Pancreas (tissue), 10 donors: ENCODE data around the gene MFSD6. TPM values are rescaled to one million over a fixed set of nuclear protein-coding genes. Genes with fewer than 3 reads are reported as not detected.

Source experiments
- ATAC-seq, 4 donors: fragments of 200-7000 bp; cut with Tn5 transposase; one replicate each; pipeline versions ENCODE4 v1.8.0 to v1.9.1; 2020; ENCODE audit warnings: mild to moderate bottlenecking in 4 of 4, moderate library complexity in 4 of 4
- DNase-seq, 6 donors: peaks; one replicate each; pipeline ENCODE4 v3.0.0-alpha.2; 2020
- FAIRE-seq: peaks from 2 replicates; lab custom pipeline; 2012; peaks lifted over from hg19 to GRCh38; lab: Jason Lieb, UNC
- H3K27ac ChIP-seq, 4 donors: fragments of 200-600 bp; sonication (generic); 1 replicate in 3 of 4; 2 replicates in 1 of 4; pipeline versions ENCODE4 v1.5.0 to v1.8.0; 2020
- H3K27me3 ChIP-seq, 4 donors: fragments of 200-600 bp; one replicate each; pipeline ENCODE4 v1.8.0; 2021
- H3K36me3 ChIP-seq, 3 donors: fragments of 200-600 bp; sonication (generic) in 1 of 3; one replicate each; pipeline versions ENCODE4 v1.5.0 to v1.8.0; 2020 to 2021
- H3K4me1 ChIP-seq, 3 donors: fragments of 200-600 bp; one replicate each; pipeline ENCODE4 v1.8.0; 2021
- H3K4me3 ChIP-seq, 4 donors: fragments of 200-600 bp; sonication (generic) in 2 of 4; one replicate each; pipeline versions ENCODE4 v1.5.0 to v1.8.0; 2020 to 2021
- H3K9me3 ChIP-seq, 4 donors: fragments of 200-600 bp; one replicate each; pipeline ENCODE4 v1.8.0; 2021
- CTCF ChIP-seq, 4 donors: fragments of 200-600 bp; sonication (generic) in 3 of 4; IDR thresholded peaks; one replicate each; pipeline versions ENCODE4 v1.5.0 to v1.8.0; 2021; ENCODE audit warnings: antibody characterized with exemption in 4 of 4
- WGBS, 2 donors: extraction: QIAGEN DNeasy Blood & Tissue Kit; methylation state at CpG; one replicate each; pipeline ENCODE4 v1.1.7; 2013; 5-methylcytosine and 5-hydroxymethylcytosine counted together
- intact Hi-C, 3 donors: fragments of 100-400 bp; cut with DNase I; formaldehyde crosslinking; loops; one replicate each; pipeline versions ENCODE4 v1.11.1 to v1.14.2; 2022
- polyA plus RNA-seq, 2 donors: library from polyadenylated mRNA; stranded (reverse); fragments of 200-250 nt; gene quantifications; one replicate each; pipeline ENCODE4 v1.2.3, GENCODE V29; 2013
- total RNA-seq, 6 donors: library from RNA; stranded (reverse); fragmentation: NEBNext Ultra II Directional in 4 of 6; extraction: Animal tissue kit (Norgen Biotek cat#: 25700) in 4 of 6; gene quantifications; one replicate each; pipeline versions ENCODE4 v1.2.1 to v1.2.4, GENCODE V29; 2021 to 2023
- donor health status: healthy with polysubstance abuse.
- donor health status: DM: no; HTN: no; CAD: no; lungs with moderate emphysema.
- donor health status: DM: no; HTN: no; CAD: no.
- donor health status: control.
- donor health status: control.
- donor health status: Bipolar disorder and iron deficiency.
- donor health status: DM: yes; HTN: yes; CAD: no.
- donor health status: DM: no; HTN: no; CAD: no.
- donor health status: DM: no; HTN: no; CAD: no.
- donor health status: DM: yes; HTN: yes; CAD: no.

MFSD6 gene
- total and polyA plus RNA-seq, 8 donors, result 5.3 to 22.9 (median 15.4) TPM

GRCh38 chr2:190446750-190447516 is 38.8 kb downstream of the MFSD6 start:
- intact Hi-C loops, result no loop called here
- ATAC-seq (peak in 1 of 4 donors; percentile 30), DNase-seq (no peak), FAIRE-seq (no peak)
- Histone ChIP-seq H3K4me1 (peaks cover 5 to 18% (median 12%) of the 10 kb centered on the region in 3 donors), H3K9me3 (no peaks in the 10 kb centered on the region), H3K4me3 (no peak overlapping the region), H3K27me3 (no peaks in the 10 kb centered on the region), H3K27ac (no peak overlapping the region), H3K36me3 (no peaks in the 10 kb centered on the region)
- no peak for TF ChIP-seq CTCF (IDR thresholded peaks at IDR 0.05)
- WGBS, 2 donors, result 92 to 96% methylated on average over 3 of the region's 3 CpGs

DNA sequence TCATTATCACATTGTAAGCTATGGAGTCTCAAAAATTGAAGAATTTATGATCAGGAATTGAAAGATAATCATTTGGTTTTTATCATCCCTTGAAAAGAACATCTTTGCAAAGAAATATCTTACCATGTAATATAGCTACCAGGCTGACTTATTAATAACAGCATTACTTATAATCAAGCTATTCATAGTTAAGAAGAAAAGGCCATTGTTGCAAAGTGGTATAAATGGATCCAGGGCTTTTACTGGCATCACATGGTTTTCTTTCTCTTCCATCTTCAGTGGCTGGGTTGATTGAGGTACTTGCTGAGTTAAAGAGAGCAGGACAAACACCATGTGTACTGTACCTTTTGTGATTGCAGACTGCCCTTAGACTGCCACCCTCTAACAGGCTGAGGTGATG is 39.6 kb downstream of the MFSD6 start:
- Histone ChIP-seq H3K4me3 (no peak overlapping the region), H3K36me3 (no peaks in the 10 kb centered on the region), H3K27ac (no peak overlapping the region), H3K27me3 (no peaks in the 10 kb centered on the region), H3K9me3 (no peaks in the 10 kb centered on the region), H3K4me1 (peaks cover 5 to 17% (median 12%) of the 10 kb centered on the region in 3 donors)
- no peak for DNase-seq
- FAIRE-seq, result no peak
- ATAC-seq, result no peak
- no peak for TF ChIP-seq CTCF (IDR thresholded peaks at IDR 0.05)
- intact Hi-C loops, result no loop called here

- no peak for ATAC-seq
These were observed 41.8 kb downstream of the MFSD6 start for GRCh38 chr2:190449925-190450324.

DNA sequence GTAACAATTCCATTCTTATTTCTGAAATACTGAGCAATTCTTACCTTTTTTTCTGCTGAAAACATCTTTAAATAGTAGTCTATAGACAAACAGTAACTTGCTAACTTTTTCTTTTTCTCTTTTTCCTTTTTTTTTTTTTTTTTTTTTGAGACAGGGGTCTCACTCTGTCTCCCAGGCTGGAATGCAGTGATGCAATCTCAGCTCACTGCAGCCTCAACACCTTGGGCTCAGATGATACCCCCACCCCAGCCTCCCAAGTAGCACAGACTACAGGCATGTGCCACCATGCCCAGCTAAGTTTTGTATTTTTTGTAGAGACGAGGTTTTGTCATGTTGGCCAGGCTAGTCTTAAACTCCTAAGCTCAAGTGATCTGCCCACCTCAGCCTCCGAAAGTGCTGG is 42.2 kb downstream of the MFSD6 start:
- 96 to 100% methylated on average over 2 of the region's 2 CpGs for WGBS, 2 donors
- Histone ChIP-seq H3K27ac (no peak overlapping the region), H3K4me1 (no peaks in the 10 kb centered on the region), H3K9me3 (no peaks in the 10 kb centered on the region), H3K36me3 (no peaks in the 10 kb centered on the region), H3K4me3 (no peak overlapping the region), H3K27me3 (no peaks in the 10 kb centered on the region)
- FAIRE-seq (no peak), ATAC-seq (no peak), DNase-seq (no peak)
- intact Hi-C loops, result no loop called here
- no peak for TF ChIP-seq CTCF (IDR thresholded peaks at IDR 0.05)

More at GRCh38 chr2:190449925-190450324, 41.8 kb downstream of the MFSD6 start:
- intact Hi-C loops, result no loop called here
- Histone ChIP-seq H3K4me3 (no peak overlapping the region), H3K9me3 (no peaks in the 10 kb centered on the region), H3K36me3 (no peaks in the 10 kb centered on the region), H3K4me1 (no peaks in the 10 kb centered on the region), H3K27me3 (no peaks in the 10 kb centered on the region), H3K27ac (no peak overlapping the region)
- no peak for TF ChIP-seq CTCF (IDR thresholded peaks at IDR 0.05)
- 79 to 94% methylated on average over 3 of the region's 3 CpGs for WGBS, 2 donors
- DNase-seq, result no peak
- FAIRE-seq, result no peak

GRCh38 chr2:190451561-190452176 is 43.5 kb downstream of the MFSD6 start:
- WGBS, 2 donors, result 90 to 94% methylated on average over 2 of the region's 2 CpGs
- intact Hi-C loops, result no loop called here
- no peak for TF ChIP-seq CTCF (IDR thresholded peaks at IDR 0.05)
- Histone ChIP-seq H3K36me3 (no peaks in the 10 kb centered on the region), H3K27me3 (no peaks in the 10 kb centered on the region), H3K4me1 (no peaks in the 10 kb centered on the region), H3K4me3 (no peak overlapping the region), H3K27ac (no peak overlapping the region), H3K9me3 (no peaks in the 10 kb centered on the region)
- DNase-seq (no peak), FAIRE-seq (no peak), ATAC-seq (no peak)
